Breast epithelium (tissue), 4 donors: ENCODE data around the gene CACNB2. TPM values are rescaled to one million over a fixed set of nuclear protein-coding genes. Genes with fewer than 3 reads are reported as not detected.

ENCODE experiments used
- DNase-seq, 2 donors: peaks; one replicate each; pipeline ENCODE4 v3.0.0-alpha.2; 2019; ENCODE audit warnings: low spot score in 2 of 2
- H3K27ac ChIP-seq, 2 donors: fragments of 200-600 bp; sonication (generic) in 1 of 2; one replicate each; pipeline ENCODE4 v1.5.1; 2016 to 2019; ENCODE audit warnings: mild to moderate bottlenecking in 1 of 2
- H3K27me3 ChIP-seq, 2 donors: fragments of 200-600 bp; sonication (generic) in 1 of 2; one replicate each; pipeline versions ENCODE4 v1.5.1 to v1.6.0; 2017 to 2019; ENCODE audit warnings: control low read depth in 1 of 2, mild to moderate bottlenecking in 1 of 2
- H3K36me3 ChIP-seq: fragments of 200-600 bp; one replicate; pipeline ENCODE4 v1.5.1; 2019
- H3K4me1 ChIP-seq, 2 donors: fragments of 200-600 bp; sonication (generic); one replicate each; pipeline ENCODE4 v1.5.1; 2016 to 2019; ENCODE audit warnings: control low read depth in 1 of 2
- H3K4me3 ChIP-seq, 3 donors: fragments of 200-600 bp; sonication (generic); 1 replicate in 2 of 3; 2 replicates in 1 of 3; pipeline ENCODE4 v1.5.1; 2016 to 2019; ENCODE audit warnings: mild to moderate bottlenecking in 3 of 3, moderate library complexity in 2 of 3
- H3K9me3 ChIP-seq, 2 donors: fragments of 200-600 bp; sonication (generic) in 1 of 2; one replicate each; pipeline ENCODE4 v1.5.1; 2016 to 2019; ENCODE audit warnings: control low read depth in 1 of 2
- CTCF ChIP-seq, 3 donors: fragments of 450-650 bp; IDR thresholded peaks; one replicate each; pipeline ENCODE4 v1.5.1; 2016 to 2017; ENCODE audit warnings: antibody characterized with exemption in 3 of 3, mild to moderate bottlenecking in 3 of 3, moderate library complexity in 3 of 3
- POLR2A ChIP-seq: fragments of 450-650 bp; IDR thresholded peaks from one replicate; pipeline ENCODE4 v1.6.1; 2016; ENCODE audit warnings: antibody characterized with exemption, mild to moderate bottlenecking, moderate library complexity
- POLR2AphosphoS5 ChIP-seq, 3 donors: sonication (generic); formaldehyde crosslinking; IDR thresholded peaks; one replicate each; pipeline ENCODE4 v1.6.1; 2017; ENCODE audit warnings: antibody characterized with exemption in 3 of 3
- intact Hi-C: fragments of 100-400 bp; cut with DNase I; formaldehyde crosslinking; loops from one replicate; pipeline ENCODE4 v1.15.1; 2023; ENCODE audit warnings: low total_unique reads
- total RNA-seq, 3 donors: library from RNA; depleted of rRNA; stranded (reverse); fragments of >200 nt; gene quantifications; one replicate each; pipeline ENCODE4 v1.1.0, GENCODE V29; 2016

The CACNB2 gene
- total RNA-seq, 3 donors from 2014 or later, result 0.48 to 8.9 (median 7.5) TPM

- no peaks in the 10 kb centered on the region for H3K36me3 ChIP-seq
- intact Hi-C loops, result no loop called here
- no peaks in the 10 kb centered on the region for H3K9me3 ChIP-seq
- H3K4me1 ChIP-seq, result no peaks in the 10 kb centered on the region
- H3K27ac ChIP-seq, result no peak overlapping the region
- TF ChIP-seq POLR2A (no peak), CTCF (IDR thresholded peaks at IDR 0.05) (peak in 1 of 3 donors; percentile 23)
- no peaks in the 10 kb centered on the region for H3K27me3 ChIP-seq
- no peak overlapping the region for H3K4me3 ChIP-seq
- DNase-seq, result no peak
These were observed 98.8 kb downstream of the CACNB2 start for GRCh38 chr10:18238870-18239485.

GRCh38 chr10:18240185-18240882, 100.1 kb downstream of the CACNB2 start:
- TF ChIP-seq POLR2AphosphoS5 (IDR thresholded peaks at IDR 0.05) (peak in 1 of 3 donors; percentile 84), POLR2A (no peak), CTCF (IDR thresholded peaks at IDR 0.05) (no peak)
- peak overlapping the region in 1 of 3 donors; percentile 6 for H3K4me3 ChIP-seq
- H3K27me3 ChIP-seq, result no peaks in the 10 kb centered on the region
- H3K9me3 ChIP-seq, result no peaks in the 10 kb centered on the region
- H3K36me3 ChIP-seq, result no peaks in the 10 kb centered on the region
- no peak for DNase-seq
- H3K4me1 ChIP-seq, result no peaks in the 10 kb centered on the region
- intact Hi-C loops, result no loop called here
- H3K27ac ChIP-seq, result peak overlapping the region; percentile 6 to 45

- Histone ChIP-seq H3K27ac (no peak overlapping the region), H3K4me3 (no peak overlapping the region), H3K27me3 (no peaks in the 10 kb centered on the region), H3K4me1 (no peaks in the 10 kb centered on the region), H3K9me3 (no peaks in the 10 kb centered on the region), H3K36me3 (no peaks in the 10 kb centered on the region)
- no peak for TF ChIP-seq CTCF (IDR thresholded peaks at IDR 0.05)
- no peak for TF ChIP-seq POLR2A
- no peak for TF ChIP-seq POLR2AphosphoS5 (IDR thresholded peaks at IDR 0.05)
- intact Hi-C loops, result no loop called here
- no peak for DNase-seq
These were observed 106.7 kb downstream of the CACNB2 start for GRCh38 chr10:18246967-18247366.

- Histone ChIP-seq H3K4me3 (no peak overlapping the region), H3K4me1 (no peaks in the 10 kb centered on the region), H3K36me3 (no peaks in the 10 kb centered on the region), H3K9me3 (no peaks in the 10 kb centered on the region), H3K27me3 (no peaks in the 10 kb centered on the region), H3K27ac (no peak overlapping the region)
- intact Hi-C loops, result no loop called here
- DNase-seq, result no peak
- TF ChIP-seq POLR2A, result no peak
These were observed 111.9 kb downstream of the CACNB2 start for GRCh38 chr10:18252086-18252485.

GRCh38 chr10:18254086-18254485, 113.9 kb downstream of the CACNB2 start:
- Histone ChIP-seq H3K9me3 (no peaks in the 10 kb centered on the region), H3K4me3 (no peak overlapping the region), H3K27ac (no peak overlapping the region), H3K36me3 (no peaks in the 10 kb centered on the region), H3K27me3 (no peaks in the 10 kb centered on the region), H3K4me1 (no peaks in the 10 kb centered on the region)
- no peak for DNase-seq
- intact Hi-C loops, result no loop called here
- no peak for TF ChIP-seq POLR2A

GRCh38 chr10:18254692-18255091, 114.5 kb downstream of the CACNB2 start:
- intact Hi-C loops, result no loop called here
- no peaks in the 10 kb centered on the region for H3K4me1 ChIP-seq

More at GRCh38 chr10:18254692-18255091, 114.5 kb downstream of the CACNB2 start:
- DNase-seq, result no peak
- Histone ChIP-seq H3K27me3 (no peaks in the 10 kb centered on the region), H3K4me3 (no peak overlapping the region), H3K36me3 (no peaks in the 10 kb centered on the region), H3K27ac (peak overlapping the region in 1 of 2 donors; percentile 7), H3K9me3 (no peaks in the 10 kb centered on the region)
- TF ChIP-seq POLR2A, result no peak
- TF ChIP-seq CTCF (IDR thresholded peaks at IDR 0.05), result no peak
- TF ChIP-seq POLR2AphosphoS5 (IDR thresholded peaks at IDR 0.05), result no peak
